Progenitor cell of endocrine pancreas (in vitro differentiated cells): ENCODE results near the gene DRC3. TPM values are rescaled to one million over a fixed set of nuclear protein-coding genes. Genes with fewer than 3 reads are reported as not detected.

ENCODE experiments used
- DNase-seq: peaks from one replicate; pipeline ENCODE4 v3.0.0; 2021; ENCODE audit warnings: low spot score; ENCODE audit not compliant: unreplicated experiment
- H3K27ac Mint-ChIP-seq: 2 replicates; pipeline ENCODE4 v1.8.0; 2021; ENCODE audit warnings: mild to moderate bottlenecking, moderate library complexity, mixed read lengths
- H3K27me3 Mint-ChIP-seq: 2 replicates; pipeline ENCODE4 v1.8.0; 2021; ENCODE audit warnings: mixed read lengths
- H3K36me3 Mint-ChIP-seq: 2 replicates; pipeline ENCODE4 v1.8.0; 2022; ENCODE audit warnings: mixed read lengths; ENCODE audit not compliant: insufficient read depth
- H3K4me1 Mint-ChIP-seq: 2 replicates; pipeline ENCODE4 v1.8.0; 2021; ENCODE audit warnings: low read depth, mixed read lengths
- H3K4me3 Mint-ChIP-seq: 2 replicates; pipeline ENCODE4 v1.8.0; 2021; ENCODE audit warnings: low read depth, mild to moderate bottlenecking, moderate library complexity, mixed read lengths
- H3K9me3 Mint-ChIP-seq: 2 replicates; pipeline ENCODE4 v1.8.0; 2021; ENCODE audit warnings: low read depth, mixed read lengths
- total RNA-seq: library from RNA; stranded (reverse); gene quantifications from 2 replicates; pipeline ENCODE4 v1.2.1, GENCODE V29; 2021
- TF ChIP-seq, protein P1 (sequence below): fragments of 200-600 bp; sonication (generic); IDR thresholded peaks from one replicate; pipeline ENCODE4 v1.5.0; 2021; ENCODE audit warnings: antibody characterized with exemption, mild to moderate bottlenecking; ENCODE audit not compliant: unreplicated experiment

The DRC3 gene
- total RNA-seq, 1 donor from 2014 or later, result 15.4 TPM

- DNase-seq, result no peak
- Mint-ChIP-seq H3K27me3 (no peaks in the 10 kb centered on the region), H3K27ac (no peak overlapping the region), H3K4me1 (no peaks in the 10 kb centered on the region), H3K36me3 (peaks cover 11% of the 10 kb centered on the region), H3K4me3 (no peak overlapping the region), H3K9me3 (no peaks in the 10 kb centered on the region)
- TF ChIP-seq, protein P1, sequence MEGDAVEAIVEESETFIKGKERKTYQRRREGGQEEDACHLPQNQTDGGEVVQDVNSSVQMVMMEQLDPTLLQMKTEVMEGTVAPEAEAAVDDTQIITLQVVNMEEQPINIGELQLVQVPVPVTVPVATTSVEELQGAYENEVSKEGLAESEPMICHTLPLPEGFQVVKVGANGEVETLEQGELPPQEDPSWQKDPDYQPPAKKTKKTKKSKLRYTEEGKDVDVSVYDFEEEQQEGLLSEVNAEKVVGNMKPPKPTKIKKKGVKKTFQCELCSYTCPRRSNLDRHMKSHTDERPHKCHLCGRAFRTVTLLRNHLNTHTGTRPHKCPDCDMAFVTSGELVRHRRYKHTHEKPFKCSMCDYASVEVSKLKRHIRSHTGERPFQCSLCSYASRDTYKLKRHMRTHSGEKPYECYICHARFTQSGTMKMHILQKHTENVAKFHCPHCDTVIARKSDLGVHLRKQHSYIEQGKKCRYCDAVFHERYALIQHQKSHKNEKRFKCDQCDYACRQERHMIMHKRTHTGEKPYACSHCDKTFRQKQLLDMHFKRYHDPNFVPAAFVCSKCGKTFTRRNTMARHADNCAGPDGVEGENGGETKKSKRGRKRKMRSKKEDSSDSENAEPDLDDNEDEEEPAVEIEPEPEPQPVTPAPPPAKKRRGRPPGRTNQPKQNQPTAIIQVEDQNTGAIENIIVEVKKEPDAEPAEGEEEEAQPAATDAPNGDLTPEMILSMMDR, result no peak
Measured at GRCh38 chr17:18065546-18065945, 92.9 kb downstream of the DRC3 start.

Other genes with a start within 250 kb of the DRC3 start
- gene SREBF1, start 135.9 kb upstream of the DRC3 start, total RNA-seq, result 85.0 and 98.9 TPM in 2 replicates
- 29.4 and 30.5 TPM in 2 replicates for gene TOM1L2, start 462 bp upstream of the DRC3 start, total RNA-seq
- gene ATPAF2, start 66.3 kb downstream of the DRC3 start, total RNA-seq, result 25.3 and 31.5 TPM in 2 replicates
- 10.2 and 12.1 TPM in 2 replicates for gene GID4, start 66.5 kb downstream of the DRC3 start, total RNA-seq
- 42.9 and 49.3 TPM in 2 replicates for gene DRG2, start 115.1 kb downstream of the DRC3 start, total RNA-seq
- gene MYO15A, start 135.9 kb downstream of the DRC3 start, total RNA-seq, result 3.3 and 3.9 TPM in 2 replicates
- 78.1 and 78.4 TPM in 2 replicates for gene ALKBH5, start 211.0 kb downstream of the DRC3 start, total RNA-seq